Measurements from ENCODE around the gene CYB5B. TPM values are rescaled to one million over a fixed set of nuclear protein-coding genes. Genes with fewer than 3 reads are reported as not detected.

Gene CYB5B
- total and polyA plus RNA-seq, 4 donors: 41.5 to 75.0 (median 50.4) TPM

GRCh38 chr16:69451166-69451565 lies 26.7 kb downstream of the CYB5B start:
- H3K9me3 ChIP-seq (ENCODE audit: control insufficient read depth, low read length): no peaks in the 10 kb centered on the region
- H3K36me3 ChIP-seq (ENCODE audit: control insufficient read depth in 1 of 2, insufficient read depth in 2 of 2, low read length in 1 of 2): peaks cover 0 to 3% of the 10 kb centered on the region in 2 donors
- DNase-seq: no peak
- intact Hi-C loops (cut with DNase I): no loop called here
- H3K27ac ChIP-seq (ENCODE audit: low read depth in 1 of 2, low read length in 2 of 2): no peak overlapping the region
- no peak for ATAC-seq (ENCODE audit: low FRiP score)
- no peaks in the 10 kb centered on the region for H3K27me3 ChIP-seq (ENCODE audit: control insufficient read depth in 1 of 2, insufficient read depth in 2 of 2, low read length in 1 of 2)
- peaks cover 0 to 3% of the 10 kb centered on the region in 2 donors for H3K4me1 ChIP-seq (ENCODE audit: control insufficient read depth in 1 of 2, insufficient read depth in 2 of 2, low read length in 2 of 2)
- H3K4me3 ChIP-seq (ENCODE audit: low read length in 2 of 2): no peak overlapping the region
- WGBS, 2 donors: 88 to 90% methylated on average over 4 of the region's 4 CpGs

GRCh38 chr16:69453936-69454335 lies 29.5 kb downstream of the CYB5B start:
- intact Hi-C loops (cut with DNase I): no loop called here

GRCh38 chr16:69463876-69464275 lies 39.5 kb downstream of the CYB5B start:
- DNase-seq (no peak), ATAC-seq (ENCODE audit: low FRiP score) (no peak)
- intact Hi-C loops (cut with DNase I): no loop called here

More at GRCh38 chr16:69453936-69454335, 29.5 kb downstream of the CYB5B start:
- H3K27ac ChIP-seq (ENCODE audit: low read depth in 1 of 2, low read length in 2 of 2): no peak overlapping the region
- ATAC-seq (ENCODE audit: low FRiP score) (no peak), DNase-seq (no peak)
- H3K4me1 ChIP-seq (ENCODE audit: control insufficient read depth in 1 of 2, insufficient read depth in 2 of 2, low read length in 2 of 2): no peaks in the 10 kb centered on the region
- H3K9me3 ChIP-seq (ENCODE audit: control insufficient read depth, low read length): no peaks in the 10 kb centered on the region
- H3K4me3 ChIP-seq (ENCODE audit: low read length in 2 of 2): no peak overlapping the region
- H3K27me3 ChIP-seq (ENCODE audit: control insufficient read depth in 1 of 2, insufficient read depth in 2 of 2, low read length in 1 of 2): no peaks in the 10 kb centered on the region
- 78% methylated on average over 1 of the region's 1 CpG for WGBS, 2 donors
- no peaks in the 10 kb centered on the region for H3K36me3 ChIP-seq (ENCODE audit: control insufficient read depth in 1 of 2, insufficient read depth in 2 of 2, low read length in 1 of 2)

GRCh38 chr16:69465083-69465721 lies 40.8 kb downstream of the CYB5B start:
- ATAC-seq (ENCODE audit: low FRiP score): no peak

More at GRCh38 chr16:69463876-69464275, 39.5 kb downstream of the CYB5B start:
- no peak overlapping the region for H3K27ac ChIP-seq (ENCODE audit: low read depth in 1 of 2, low read length in 2 of 2)
- H3K4me1 ChIP-seq (ENCODE audit: control insufficient read depth in 1 of 2, insufficient read depth in 2 of 2, low read length in 2 of 2): no peaks in the 10 kb centered on the region
- H3K27me3 ChIP-seq (ENCODE audit: control insufficient read depth in 1 of 2, insufficient read depth in 2 of 2, low read length in 1 of 2): no peaks in the 10 kb centered on the region
- no peaks in the 10 kb centered on the region for H3K9me3 ChIP-seq (ENCODE audit: control insufficient read depth, low read length)
- no peak overlapping the region for H3K4me3 ChIP-seq (ENCODE audit: low read length in 2 of 2)
- peaks cover 0 to 2% of the 10 kb centered on the region in 2 donors for H3K36me3 ChIP-seq (ENCODE audit: control insufficient read depth in 1 of 2, insufficient read depth in 2 of 2, low read length in 1 of 2)

GRCh38 chr16:69465881-69466280 lies 41.5 kb downstream of the CYB5B start:
- intact Hi-C loops (cut with DNase I): no loop called here
- H3K27ac ChIP-seq (ENCODE audit: low read depth in 1 of 2, low read length in 2 of 2): no peak overlapping the region
- DNase-seq: no peak
- no peaks in the 10 kb centered on the region for H3K27me3 ChIP-seq (ENCODE audit: control insufficient read depth in 1 of 2, insufficient read depth in 2 of 2, low read length in 1 of 2)
- no peak overlapping the region for H3K4me3 ChIP-seq (ENCODE audit: low read length in 2 of 2)
- H3K36me3 ChIP-seq (ENCODE audit: control insufficient read depth in 1 of 2, insufficient read depth in 2 of 2, low read length in 1 of 2): peaks cover 0 to 2% of the 10 kb centered on the region in 2 donors
- no peaks in the 10 kb centered on the region for H3K4me1 ChIP-seq (ENCODE audit: control insufficient read depth in 1 of 2, insufficient read depth in 2 of 2, low read length in 2 of 2)
- 79 to 85% methylated on average over 6 of the region's 6 CpGs for WGBS, 2 donors
- no peaks in the 10 kb centered on the region for H3K9me3 ChIP-seq (ENCODE audit: control insufficient read depth, low read length)
- no peak for ATAC-seq (ENCODE audit: low FRiP score)

More at GRCh38 chr16:69465083-69465721, 40.8 kb downstream of the CYB5B start:
- H3K27ac ChIP-seq (ENCODE audit: low read depth in 1 of 2, low read length in 2 of 2): no peak overlapping the region
- no peaks in the 10 kb centered on the region for H3K27me3 ChIP-seq (ENCODE audit: control insufficient read depth in 1 of 2, insufficient read depth in 2 of 2, low read length in 1 of 2)
- DNase-seq: no peak
- H3K36me3 ChIP-seq (ENCODE audit: control insufficient read depth in 1 of 2, insufficient read depth in 2 of 2, low read length in 1 of 2): peaks cover 0 to 2% of the 10 kb centered on the region in 2 donors
- 52 to 60% methylated on average over 6 of the region's 6 CpGs for WGBS, 2 donors
- H3K4me1 ChIP-seq (ENCODE audit: control insufficient read depth in 1 of 2, insufficient read depth in 2 of 2, low read length in 2 of 2): no peaks in the 10 kb centered on the region
- H3K4me3 ChIP-seq (ENCODE audit: low read length in 2 of 2): no peak overlapping the region
- no peaks in the 10 kb centered on the region for H3K9me3 ChIP-seq (ENCODE audit: control insufficient read depth, low read length)
- intact Hi-C loops (cut with DNase I): no loop called here

GRCh38 chr16:69466547-69466946 lies 42.1 kb downstream of the CYB5B start:
- Histone ChIP-seq H3K27me3 (ENCODE audit: control insufficient read depth in 1 of 2, insufficient read depth in 2 of 2, low read length in 1 of 2) (no peaks in the 10 kb centered on the region), H3K27ac (ENCODE audit: low read depth in 1 of 2, low read length in 2 of 2) (no peak overlapping the region), H3K4me3 (ENCODE audit: low read length in 2 of 2) (no peak overlapping the region), H3K4me1 (ENCODE audit: control insufficient read depth in 1 of 2, insufficient read depth in 2 of 2, low read length in 2 of 2) (no peaks in the 10 kb centered on the region), H3K36me3 (ENCODE audit: control insufficient read depth in 1 of 2, insufficient read depth in 2 of 2, low read length in 1 of 2) (peaks cover 0 to 2% of the 10 kb centered on the region in 2 donors), H3K9me3 (ENCODE audit: control insufficient read depth, low read length) (no peaks in the 10 kb centered on the region)
- 49 to 61% methylated on average over 2 of the region's 2 CpGs for WGBS, 2 donors
- intact Hi-C loops (cut with DNase I): no loop called here
- DNase-seq (no peak), ATAC-seq (ENCODE audit: low FRiP score) (no peak)

GRCh38 chr16:69467080-69467479 lies 42.7 kb downstream of the CYB5B start:
- DNase-seq (no peak), ATAC-seq (ENCODE audit: low FRiP score) (no peak)
- Histone ChIP-seq H3K27me3 (ENCODE audit: control insufficient read depth in 1 of 2, insufficient read depth in 2 of 2, low read length in 1 of 2) (no peaks in the 10 kb centered on the region), H3K9me3 (ENCODE audit: control insufficient read depth, low read length) (no peaks in the 10 kb centered on the region), H3K4me1 (ENCODE audit: control insufficient read depth in 1 of 2, insufficient read depth in 2 of 2, low read length in 2 of 2) (no peaks in the 10 kb centered on the region), H3K4me3 (ENCODE audit: low read length in 2 of 2) (no peak overlapping the region), H3K27ac (ENCODE audit: low read depth in 1 of 2, low read length in 2 of 2) (no peak overlapping the region), H3K36me3 (ENCODE audit: control insufficient read depth in 1 of 2, insufficient read depth in 2 of 2, low read length in 1 of 2) (peaks cover 0 to 2% of the 10 kb centered on the region in 2 donors)
- 74 to 80% methylated on average over 1 of the region's 1 CpG for WGBS, 2 donors
- intact Hi-C loops (cut with DNase I): no loop called here

- Histone ChIP-seq H3K27ac (ENCODE audit: low read depth in 1 of 2, low read length in 2 of 2) (no peak overlapping the region), H3K4me1 (ENCODE audit: control insufficient read depth in 1 of 2, insufficient read depth in 2 of 2, low read length in 2 of 2) (no peaks in the 10 kb centered on the region), H3K4me3 (ENCODE audit: low read length in 2 of 2) (no peak overlapping the region), H3K27me3 (ENCODE audit: control insufficient read depth in 1 of 2, insufficient read depth in 2 of 2, low read length in 1 of 2) (no peaks in the 10 kb centered on the region), H3K36me3 (ENCODE audit: control insufficient read depth in 1 of 2, insufficient read depth in 2 of 2, low read length in 1 of 2) (peaks cover 0 to 2% of the 10 kb centered on the region in 2 donors), H3K9me3 (ENCODE audit: control insufficient read depth, low read length) (no peaks in the 10 kb centered on the region)
- 76 to 81% methylated on average over 8 of the region's 8 CpGs for WGBS, 2 donors
- intact Hi-C loops (cut with DNase I): no loop called here
- DNase-seq: no peak
- ATAC-seq (ENCODE audit: low FRiP score): no peak
Observed at GRCh38 chr16:69467531-69468204, 43.2 kb downstream of the CYB5B start.

All from aorta (tissue), 5 donors.